WTC11 (cell line): ENCODE measurements around the gene CAPN2. TPM values are rescaled to one million over a fixed set of nuclear protein-coding genes. Genes with fewer than 3 reads are reported as not detected.
A peak's percentile ranks its signal among the peaks of the same experiment; 100 is the strongest.

Experiments used
- ATAC-seq: fragments of 200-7000 bp; cut with Tn5 transposase; 2 replicates; pipeline ENCODE4 v1.10.0; 2021; ENCODE audit warnings: mild to moderate bottlenecking, moderate library complexity
- CTCF ChIA-PET: fragments of 300-600 bp; sonication (Branson Sonifier 250); formaldehyde crosslinking; loops from one replicate; lab custom pipeline; 2021; ENCODE audit warnings: antibody characterized with exemption; lab: Charles Lee
- POLR2A ChIA-PET: fragments of 350-600 bp; sonication (Branson Sonifier 250); formaldehyde crosslinking; loops from one replicate; lab custom pipeline; 2021; ENCODE audit warnings: antibody characterized with exemption; lab: Charles Lee
- DNase-seq: peaks from one replicate; pipeline ENCODE4 v3.0.0; 2021; ENCODE audit warnings: low spot score
- H3K27ac Mint-ChIP-seq: 2 replicates; pipeline ENCODE4 v1.8.0; 2021; ENCODE audit warnings: mixed read lengths
- H3K27me3 Mint-ChIP-seq: 2 replicates; pipeline ENCODE4 v1.8.0; 2021; ENCODE audit warnings: low read depth, mild to moderate bottlenecking, moderate library complexity, mixed read lengths
- H3K36me3 Mint-ChIP-seq: 2 replicates; pipeline ENCODE4 v1.8.0; 2021; ENCODE audit warnings: mixed read lengths
- H3K4me1 Mint-ChIP-seq: 2 replicates; pipeline ENCODE4 v1.8.0; 2022; ENCODE audit warnings: mixed read lengths
- H3K4me3 Mint-ChIP-seq: 2 replicates; pipeline ENCODE4 v1.8.0; 2021; ENCODE audit warnings: mild to moderate bottlenecking, moderate library complexity, mixed read lengths
- H3K9me3 Mint-ChIP-seq: 2 replicates; pipeline ENCODE4 v1.8.0; 2021; ENCODE audit warnings: mixed read lengths
- ARID4B ChIP-seq: sonication (generic); formaldehyde crosslinking; IDR thresholded peaks from 2 replicates; pipeline ENCODE4 v1.8.0; 2023; ENCODE audit warnings: missing genetic modification reagents, mild to moderate bottlenecking, borderline replicate concordance
- ATF6 ChIP-seq: sonication (generic); formaldehyde crosslinking; IDR thresholded peaks from 2 replicates; pipeline ENCODE4 v1.8.1; 2023; ENCODE audit warnings: mild to moderate bottlenecking, missing genetic modification reagents
- E2F4 ChIP-seq: sonication (generic); formaldehyde crosslinking; IDR thresholded peaks from 2 replicates; pipeline ENCODE4 v1.8.1; 2022; ENCODE audit warnings: low read depth, mild to moderate bottlenecking, moderate library complexity, missing genetic modification reagents, borderline replicate concordance
- ERG ChIP-seq: fragments of 250-450 bp; sonication (Bioruptor Pico); IDR thresholded peaks from 2 replicates; pipeline ENCODE4 v1.8.0; 2021; ENCODE audit warnings: mild to moderate bottlenecking
- MAX ChIP-seq: sonication (generic); formaldehyde crosslinking; IDR thresholded peaks from 2 replicates; pipeline ENCODE4 v1.8.0; 2022; ENCODE audit warnings: mild to moderate bottlenecking, missing genetic modification reagents
- MYBL2 ChIP-seq: sonication (generic); formaldehyde crosslinking; IDR thresholded peaks from 2 replicates; pipeline ENCODE4 v1.8.1; 2023; ENCODE audit warnings: mild to moderate bottlenecking, moderate library complexity, missing genetic modification reagents
- PRRX2 ChIP-seq: fragments of 250-450 bp; sonication (Bioruptor Pico); IDR thresholded peaks from 2 replicates; pipeline ENCODE4 v1.8.0; 2021; ENCODE audit warnings: mild to moderate bottlenecking
- USF1 ChIP-seq: sonication (generic); formaldehyde crosslinking; IDR thresholded peaks from 2 replicates; pipeline ENCODE4 v1.8.0; 2022; ENCODE audit warnings: mild to moderate bottlenecking, missing genetic modification reagents
- ZNF396 ChIP-seq: fragments of 250-450 bp; sonication (Bioruptor Pico); IDR thresholded peaks from 2 replicates; pipeline ENCODE4 v1.8.0; 2021; ENCODE audit warnings: mild to moderate bottlenecking, moderate library complexity, borderline replicate concordance
- ZNF425 ChIP-seq: fragments of 250-450 bp; sonication (Bioruptor Pico); conservative IDR thresholded peaks from 2 replicates; pipeline ENCODE4 v1.9.0; 2021; ENCODE audit warnings: mild to moderate bottlenecking
- ZNF512 ChIP-seq: sonication (generic); formaldehyde crosslinking; IDR thresholded peaks from 2 replicates; pipeline ENCODE4 v1.8.1; 2022; ENCODE audit warnings: missing genetic modification reagents, borderline replicate concordance
- total RNA-seq: library from RNA; stranded (reverse); gene quantifications from 3 replicates; pipeline ENCODE4 v1.2.3, GENCODE V29; 2021

CAPN2 gene
- total RNA-seq, 1 experiment from 2014 or later: 21.3 TPM

GRCh38 chr1:223770621-223771315 is 58.4 kb downstream of the CAPN2 start:
- Mint-ChIP-seq H3K4me1 (peaks cover 17% of the 10 kb centered on the region), H3K27ac (peak overlapping the region; percentile 83; the same call in 1 of the 2 replicates), H3K27me3 (no peaks in the 10 kb centered on the region), H3K9me3 (peaks cover 9% of the 10 kb centered on the region; the same call in 1 of the 2 replicates), H3K36me3 (peaks cover 36% of the 10 kb centered on the region), H3K4me3 (no peak overlapping the region)
- POLR2A ChIA-PET: no interaction called here
- CTCF ChIA-PET: interaction anchor here (0.9 to 1.5 kb wide), 3 partner anchors 11 to 73 kb away, joined by 4 to 6 read pairs (median 6); no protein-coding TSS in a partner anchor
- TF ChIP-seq E2F4 (CRISPR knock-in tag): no peak
- no peak for TF ChIP-seq ZNF425 (CRISPR knock-in tag)
- no peak for TF ChIP-seq ARID4B (CRISPR knock-in tag)
- no peak for TF ChIP-seq USF1 (CRISPR knock-in tag)
- TF ChIP-seq MYBL2: no peak
- no peak for TF ChIP-seq ZNF512 (CRISPR knock-in tag)
- TF ChIP-seq MAX: no peak
- TF ChIP-seq ZNF396 (CRISPR knock-in tag): no peak
- no peak for TF ChIP-seq ERG (CRISPR knock-in tag)
- ATAC-seq (no peak), DNase-seq (no peak)

GRCh38 chr1:223771469-223771813 is 59.1 kb downstream of the CAPN2 start:
- DNase-seq: no peak
- peaks cover 9% of the 10 kb centered on the region; the same call in 1 of the 2 replicates for H3K9me3 Mint-ChIP-seq
- no peaks in the 10 kb centered on the region for H3K27me3 Mint-ChIP-seq
- peaks cover 40% of the 10 kb centered on the region for H3K36me3 Mint-ChIP-seq
- no peak overlapping the region for H3K4me3 Mint-ChIP-seq
- peaks cover 17% of the 10 kb centered on the region for H3K4me1 Mint-ChIP-seq
- H3K27ac Mint-ChIP-seq: peak overlapping the region; percentile 83
- POLR2A ChIA-PET: no interaction called here
- no peak for ATAC-seq
- TF ChIP-seq ATF6 (CRISPR knock-in tag) (no peak), PRRX2 (CRISPR knock-in tag) (no peak), ZNF512 (CRISPR knock-in tag) (no peak)
- CTCF ChIA-PET: interaction anchor here (0.7 to 1.5 kb wide), 6 partner anchors 9 to 280 kb away, joined by 3 to 7 read pairs (median 5); partner anchors contain the start of gene CAPN2
